ENCODE measurements around the gene ZNF579. TPM values are rescaled to one million over a fixed set of nuclear protein-coding genes. Genes with fewer than 3 reads are reported as not detected.
A peak's percentile ranks its signal among the peaks of the same experiment; 100 is the strongest.

ZNF579 gene
- total and polyA plus RNA-seq, 2 of the 8 experiments (the other 6 are each of a cell fraction or from before 2014, with no cell fraction given): 10.0 to 18.9 TPM

GRCh38 chr19:55599468-55599841 is 18.8 kb upstream of the ZNF579 start, which contains the start of gene FIZ1 (continued):
- TF ChIP-seq PHF8 (conservative IDR thresholded peaks at IDR 0.05; ENCODE audit: low read depth, low read length): 0 out of 2 replicates have a peak, but pooled peaks have one; percentile 75
- no peak for TF ChIP-seq ASH2L (IDR thresholded peaks at IDR 0.05; ENCODE audit: low read length)
- no peak for TF ChIP-seq ZNF274 (IDR thresholded peaks at IDR 0.05; ENCODE audit: borderline replicate concordance, extremely low read depth, low read length)
- TF ChIP-seq BACH1 (IDR thresholded peaks at IDR 0.05; ENCODE audit: low read length): no peak
- no peak for TF ChIP-seq RXRA (IDR thresholded peaks at IDR 0.05; ENCODE audit: insufficient read depth, low read depth, low read length)
- TF ChIP-seq, protein P1, sequence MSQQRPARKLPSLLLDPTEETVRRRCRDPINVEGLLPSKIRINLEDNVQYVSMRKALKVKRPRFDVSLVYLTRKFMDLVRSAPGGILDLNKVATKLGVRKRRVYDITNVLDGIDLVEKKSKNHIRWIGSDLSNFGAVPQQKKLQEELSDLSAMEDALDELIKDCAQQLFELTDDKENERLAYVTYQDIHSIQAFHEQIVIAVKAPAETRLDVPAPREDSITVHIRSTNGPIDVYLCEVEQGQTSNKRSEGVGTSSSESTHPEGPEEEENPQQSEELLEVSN (IDR thresholded peaks at IDR 0.05): no peak
- TF ChIP-seq TBP (IDR thresholded peaks at IDR 0.05; ENCODE audit: low read depth, low read length): peak; percentile 2; the same call in 1 of the 2 replicates
- TF ChIP-seq KDM5A (IDR thresholded peaks at IDR 0.05; ENCODE audit: low read length): no peak
- no peak for TF ChIP-seq RNF2 (IDR thresholded peaks at IDR 0.05; ENCODE audit: borderline replicate concordance, low read depth, low read length, missing control alignments, poor library complexity, severe bottlenecking)
- no peak for TF ChIP-seq RBBP5 (IDR thresholded peaks at IDR 0.05; ENCODE audit: borderline replicate concordance, low read depth, low read length)
- no peak for TF ChIP-seq BRCA1 (IDR thresholded peaks at IDR 0.05; ENCODE audit: low read depth, low read length)
- TF ChIP-seq TCF12 (IDR thresholded peaks at IDR 0.05; ENCODE audit: low read depth, low read length): 0 out of 2 replicates have a peak, but pooled peaks have one; percentile 7
- TF ChIP-seq, protein P2, sequence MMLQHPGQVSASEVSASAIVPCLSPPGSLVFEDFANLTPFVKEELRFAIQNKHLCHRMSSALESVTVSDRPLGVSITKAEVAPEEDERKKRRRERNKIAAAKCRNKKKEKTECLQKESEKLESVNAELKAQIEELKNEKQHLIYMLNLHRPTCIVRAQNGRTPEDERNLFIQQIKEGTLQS (IDR thresholded peaks at IDR 0.05; ENCODE audit: insufficient read depth, low read depth, low read length): no peak
- no peak for TF ChIP-seq EZH2 (IDR thresholded peaks at IDR 0.05; ENCODE audit: low read depth, low read length, severe bottlenecking)
- no peak for TF ChIP-seq SAP30 (IDR thresholded peaks at IDR 0.05; ENCODE audit: insufficient read depth, insufficient replicate concordance, low read length)
- TF ChIP-seq, protein P3, sequence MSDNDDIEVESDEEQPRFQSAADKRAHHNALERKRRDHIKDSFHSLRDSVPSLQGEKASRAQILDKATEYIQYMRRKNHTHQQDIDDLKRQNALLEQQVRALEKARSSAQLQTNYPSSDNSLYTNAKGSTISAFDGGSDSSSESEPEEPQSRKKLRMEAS (IDR thresholded peaks at IDR 0.05): no peak; the same call in 1 of the 2 replicates
- peak in 1 of 2 experiments; percentile 81; a peak in 1 of 3 replicates for TF ChIP-seq POLR2A (IDR thresholded peaks at IDR 0.05; ENCODE audit: control extremely low read depth in 1 of 2, low read depth in 2 of 2, low read length in 2 of 2)
- peak; percentile 81; the same call in 1 of the 2 replicates for TF ChIP-seq EGR1 (IDR thresholded peaks at IDR 0.05; ENCODE audit: borderline replicate concordance, low read depth, low read length)
- TF ChIP-seq, protein P4, sequence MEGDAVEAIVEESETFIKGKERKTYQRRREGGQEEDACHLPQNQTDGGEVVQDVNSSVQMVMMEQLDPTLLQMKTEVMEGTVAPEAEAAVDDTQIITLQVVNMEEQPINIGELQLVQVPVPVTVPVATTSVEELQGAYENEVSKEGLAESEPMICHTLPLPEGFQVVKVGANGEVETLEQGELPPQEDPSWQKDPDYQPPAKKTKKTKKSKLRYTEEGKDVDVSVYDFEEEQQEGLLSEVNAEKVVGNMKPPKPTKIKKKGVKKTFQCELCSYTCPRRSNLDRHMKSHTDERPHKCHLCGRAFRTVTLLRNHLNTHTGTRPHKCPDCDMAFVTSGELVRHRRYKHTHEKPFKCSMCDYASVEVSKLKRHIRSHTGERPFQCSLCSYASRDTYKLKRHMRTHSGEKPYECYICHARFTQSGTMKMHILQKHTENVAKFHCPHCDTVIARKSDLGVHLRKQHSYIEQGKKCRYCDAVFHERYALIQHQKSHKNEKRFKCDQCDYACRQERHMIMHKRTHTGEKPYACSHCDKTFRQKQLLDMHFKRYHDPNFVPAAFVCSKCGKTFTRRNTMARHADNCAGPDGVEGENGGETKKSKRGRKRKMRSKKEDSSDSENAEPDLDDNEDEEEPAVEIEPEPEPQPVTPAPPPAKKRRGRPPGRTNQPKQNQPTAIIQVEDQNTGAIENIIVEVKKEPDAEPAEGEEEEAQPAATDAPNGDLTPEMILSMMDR (IDR thresholded peaks at IDR 0.05; ENCODE audit: control extremely low read depth in 1 of 3, insufficient read depth in 1 of 3, low read depth in 1 of 3, low read length in 3 of 3): no peak
- peak; percentile 69; the same call in 1 of the 2 replicates for TF ChIP-seq GABPA (IDR thresholded peaks at IDR 0.05; ENCODE audit: borderline replicate concordance, insufficient read depth, low read length)
- peak; percentile 86; the same call in 1 of the 2 replicates for TF ChIP-seq POLR2AphosphoS5 (IDR thresholded peaks at IDR 0.05; ENCODE audit: low read depth, low read length)

All from H1 (cell line).